ENCODE measurements around the gene NAALADL2. TPM values are rescaled to one million over a fixed set of nuclear protein-coding genes. Genes with fewer than 3 reads are reported as not detected.

Gene NAALADL2
- total RNA-seq, 4 donors from 2014 or later: 7.0 to 34.7 (median 18.4) TPM

DNA sequence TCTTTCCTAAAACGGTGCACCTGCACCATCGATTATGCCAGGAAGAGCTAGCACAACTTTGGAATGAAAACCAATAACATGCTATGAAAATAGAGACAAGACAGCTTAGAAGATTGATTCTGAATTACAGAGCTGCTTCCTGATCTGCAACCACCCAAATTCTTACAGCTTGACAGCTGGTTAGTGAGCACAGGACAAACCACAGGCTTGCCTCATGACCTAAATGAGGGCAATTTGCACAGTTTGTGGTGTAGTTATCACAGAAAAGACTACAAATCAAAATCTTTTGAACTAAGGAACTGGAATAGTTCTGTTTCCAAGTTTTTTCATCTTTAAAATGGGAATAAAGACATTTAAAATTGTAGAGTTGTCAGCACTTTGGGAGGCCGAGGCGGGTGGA is 533.5 kb downstream of the NAALADL2 start:
- no peak overlapping the region for H3K27ac ChIP-seq
- H3K4me3 ChIP-seq: no peak overlapping the region
- TF ChIP-seq, protein P1, sequence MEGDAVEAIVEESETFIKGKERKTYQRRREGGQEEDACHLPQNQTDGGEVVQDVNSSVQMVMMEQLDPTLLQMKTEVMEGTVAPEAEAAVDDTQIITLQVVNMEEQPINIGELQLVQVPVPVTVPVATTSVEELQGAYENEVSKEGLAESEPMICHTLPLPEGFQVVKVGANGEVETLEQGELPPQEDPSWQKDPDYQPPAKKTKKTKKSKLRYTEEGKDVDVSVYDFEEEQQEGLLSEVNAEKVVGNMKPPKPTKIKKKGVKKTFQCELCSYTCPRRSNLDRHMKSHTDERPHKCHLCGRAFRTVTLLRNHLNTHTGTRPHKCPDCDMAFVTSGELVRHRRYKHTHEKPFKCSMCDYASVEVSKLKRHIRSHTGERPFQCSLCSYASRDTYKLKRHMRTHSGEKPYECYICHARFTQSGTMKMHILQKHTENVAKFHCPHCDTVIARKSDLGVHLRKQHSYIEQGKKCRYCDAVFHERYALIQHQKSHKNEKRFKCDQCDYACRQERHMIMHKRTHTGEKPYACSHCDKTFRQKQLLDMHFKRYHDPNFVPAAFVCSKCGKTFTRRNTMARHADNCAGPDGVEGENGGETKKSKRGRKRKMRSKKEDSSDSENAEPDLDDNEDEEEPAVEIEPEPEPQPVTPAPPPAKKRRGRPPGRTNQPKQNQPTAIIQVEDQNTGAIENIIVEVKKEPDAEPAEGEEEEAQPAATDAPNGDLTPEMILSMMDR (IDR thresholded peaks at IDR 0.05): no peak
- TF ChIP-seq POLR2A (IDR thresholded peaks at IDR 0.05): no peak
- DNase-seq: no peak
- H3K4me1 ChIP-seq: no peaks in the 10 kb centered on the region
- no peaks in the 10 kb centered on the region for H3K36me3 ChIP-seq
- H3K9me3 ChIP-seq: no peaks in the 10 kb centered on the region
- H3K27me3 ChIP-seq: no peaks in the 10 kb centered on the region

DNA sequence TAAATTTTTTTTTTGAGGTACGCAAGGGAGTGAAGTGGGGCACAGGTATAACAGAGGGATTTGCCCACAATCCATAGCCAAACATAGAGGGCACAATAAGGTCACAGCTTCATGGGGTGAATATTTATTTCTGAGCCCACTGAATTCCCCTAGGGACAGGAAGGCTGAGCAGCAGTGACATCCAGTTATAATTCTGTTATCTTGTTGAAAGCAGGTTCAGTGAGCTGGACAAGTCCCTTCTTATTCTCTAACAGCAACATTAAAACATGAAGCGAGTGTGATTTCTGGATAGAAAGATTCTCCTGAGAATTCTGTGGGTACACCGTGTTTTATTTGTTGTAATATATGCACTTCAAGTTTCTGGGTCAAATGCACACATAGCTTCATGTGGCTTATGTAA is 538.2 kb downstream of the NAALADL2 start:
- Histone ChIP-seq H3K4me3 (no peak overlapping the region), H3K4me1 (no peaks in the 10 kb centered on the region), H3K36me3 (no peaks in the 10 kb centered on the region), H3K27me3 (no peaks in the 10 kb centered on the region), H3K27ac (no peak overlapping the region), H3K9me3 (no peaks in the 10 kb centered on the region)
- DNase-seq: no peak
- TF ChIP-seq, protein P1 (IDR thresholded peaks at IDR 0.05): no peak
- no peak for TF ChIP-seq POLR2A (IDR thresholded peaks at IDR 0.05)

DNA sequence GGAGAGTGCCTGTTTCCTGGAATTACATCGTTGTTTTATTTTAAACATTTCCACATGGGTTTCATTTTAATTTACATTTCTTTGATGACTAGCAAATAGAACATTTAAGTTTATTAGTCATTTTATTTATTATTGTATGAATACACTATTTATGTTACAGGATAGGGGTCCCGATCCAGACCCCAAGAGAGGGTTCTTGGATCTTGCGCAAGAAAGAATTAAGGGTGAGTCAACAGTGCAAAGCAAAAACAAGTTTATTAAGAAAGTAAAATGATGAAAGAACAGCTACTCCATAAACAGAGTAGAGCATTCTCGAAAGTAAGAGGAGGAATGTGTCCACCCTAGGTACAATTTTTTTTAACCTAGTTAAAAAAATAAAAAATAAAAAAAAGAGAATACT is 539.5 kb downstream of the NAALADL2 start:
- no peaks in the 10 kb centered on the region for H3K4me1 ChIP-seq
- H3K27ac ChIP-seq: no peak overlapping the region
- H3K9me3 ChIP-seq: no peaks in the 10 kb centered on the region
- TF ChIP-seq, protein P1 (IDR thresholded peaks at IDR 0.05): no peak
- TF ChIP-seq POLR2A (IDR thresholded peaks at IDR 0.05): no peak
- DNase-seq: no peak
- H3K36me3 ChIP-seq: no peaks in the 10 kb centered on the region
- H3K4me3 ChIP-seq: no peak overlapping the region
- no peaks in the 10 kb centered on the region for H3K27me3 ChIP-seq

DNA sequence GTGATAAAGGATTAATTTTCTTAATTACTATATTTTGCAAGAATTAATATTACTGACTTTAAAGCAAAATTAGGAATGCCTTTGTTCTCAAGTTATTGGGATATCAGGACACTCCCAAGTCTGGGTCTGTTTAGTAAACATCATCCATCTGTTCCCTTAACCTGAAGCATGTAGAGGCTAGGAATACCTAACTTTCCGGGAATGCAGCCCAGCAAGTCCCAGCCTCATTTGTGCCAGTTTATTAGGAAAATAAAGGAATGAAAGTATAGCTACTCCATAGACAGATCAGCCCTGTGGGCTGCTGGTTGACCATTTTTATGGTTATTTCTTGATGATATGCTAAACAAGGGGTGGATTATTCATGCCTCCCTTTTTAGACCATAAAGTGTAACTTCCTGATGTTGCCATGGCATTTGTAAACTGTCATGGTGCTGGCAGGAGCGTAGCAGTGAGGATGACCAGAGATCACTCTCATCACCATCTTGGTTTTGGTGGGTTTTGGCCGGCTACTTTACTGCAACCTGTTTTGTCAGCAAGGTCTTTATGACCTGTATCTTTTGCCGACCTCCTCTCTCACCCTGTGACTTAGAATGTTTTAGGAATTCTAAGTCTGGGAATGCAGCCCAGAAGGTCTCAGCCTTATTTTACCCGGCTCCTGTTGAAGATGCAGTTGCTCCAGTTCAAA is 540.2 kb downstream of the NAALADL2 start:
- TF ChIP-seq, protein P1 (IDR thresholded peaks at IDR 0.05): no peak
- no peak for TF ChIP-seq POLR2A (IDR thresholded peaks at IDR 0.05)
- DNase-seq: no peak
- Histone ChIP-seq H3K27ac (no peak overlapping the region), H3K36me3 (no peaks in the 10 kb centered on the region), H3K9me3 (no peaks in the 10 kb centered on the region), H3K27me3 (no peaks in the 10 kb centered on the region), H3K4me3 (no peak overlapping the region), H3K4me1 (no peaks in the 10 kb centered on the region)

DNA sequence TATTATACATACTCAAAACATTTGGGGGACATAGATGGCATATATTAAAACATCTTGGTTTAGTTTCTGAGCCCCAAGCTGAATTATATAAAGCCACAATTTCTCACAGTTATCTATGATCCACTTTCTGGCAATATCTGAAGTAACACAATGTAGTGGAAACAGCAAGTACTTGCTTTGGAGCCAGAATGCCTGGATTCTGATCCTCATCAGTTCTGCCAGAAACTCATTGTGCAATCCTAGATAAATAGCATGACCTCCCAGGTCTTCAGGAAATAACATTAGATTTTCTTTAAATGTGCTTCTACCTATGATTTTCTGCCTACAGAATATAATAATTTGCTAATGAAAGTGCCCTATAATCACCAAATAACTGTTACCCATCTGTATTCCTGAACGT is 544.9 kb downstream of the NAALADL2 start:
- Histone ChIP-seq H3K4me1 (no peaks in the 10 kb centered on the region), H3K27ac (no peak overlapping the region), H3K9me3 (no peaks in the 10 kb centered on the region), H3K27me3 (no peaks in the 10 kb centered on the region), H3K4me3 (no peak overlapping the region), H3K36me3 (no peaks in the 10 kb centered on the region)
- DNase-seq: no peak
- TF ChIP-seq, protein P1 (IDR thresholded peaks at IDR 0.05): no peak
- TF ChIP-seq POLR2A (IDR thresholded peaks at IDR 0.05): no peak

DNA sequence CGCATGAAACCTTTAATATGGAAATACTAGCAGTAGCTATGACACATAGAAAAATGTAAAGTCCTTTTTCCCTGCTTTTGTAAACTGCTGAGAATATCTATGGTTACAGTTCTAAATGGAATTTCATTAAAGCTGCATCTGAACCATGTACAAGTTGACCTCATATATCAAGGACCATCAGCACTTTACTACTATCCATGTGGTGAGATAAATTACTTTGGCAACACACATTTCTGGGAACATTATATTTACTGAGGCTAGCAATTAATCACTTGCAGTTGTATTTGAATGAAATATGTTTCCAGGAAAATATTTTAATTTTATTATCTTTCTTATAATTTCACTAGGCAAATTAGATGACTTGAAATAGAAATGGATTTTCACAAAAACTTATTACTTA is 545.5 kb downstream of the NAALADL2 start:
- DNase-seq: no peak
- TF ChIP-seq, protein P1 (IDR thresholded peaks at IDR 0.05): no peak
- TF ChIP-seq POLR2A (IDR thresholded peaks at IDR 0.05): no peak
- Histone ChIP-seq H3K27ac (no peak overlapping the region), H3K4me3 (no peak overlapping the region), H3K9me3 (no peaks in the 10 kb centered on the region), H3K4me1 (no peaks in the 10 kb centered on the region), H3K36me3 (no peaks in the 10 kb centered on the region), H3K27me3 (no peaks in the 10 kb centered on the region)
